Testis (tissue), 3 donors: Measurements from ENCODE around the gene PTPRN2. TPM values are rescaled to one million over a fixed set of nuclear protein-coding genes. Genes with fewer than 3 reads are reported as not detected.

ENCODE experiments used
- DNase-seq: peaks from one replicate; pipeline ENCODE4 v3.0.0-alpha.2; 2019
- H3K27ac ChIP-seq, 2 donors: fragments of 200-600 bp; sonication (generic); one replicate each; pipeline ENCODE4 v1.5.1; 2019
- H3K27me3 ChIP-seq: fragments of 200-600 bp; sonication (generic); one replicate; pipeline ENCODE4 v1.5.1; 2019
- H3K36me3 ChIP-seq: fragments of 200-600 bp; sonication (generic); one replicate; pipeline ENCODE4 v1.5.1; 2017; ENCODE audit warnings: low read depth; ENCODE audit errors: missing control alignments
- H3K4me1 ChIP-seq: fragments of 200-600 bp; sonication (generic); one replicate; pipeline ENCODE4 v1.5.1; 2019
- H3K4me3 ChIP-seq, 2 donors: fragments of 200-600 bp; sonication (generic); one replicate each; pipeline ENCODE4 v1.5.1; 2017 to 2019
- H3K9me3 ChIP-seq: fragments of 200-600 bp; sonication (generic); one replicate; pipeline ENCODE4 v1.5.1; 2017
- CTCF ChIP-seq, 3 experiments: fragments of 450-650 bp in 2 of 3; fragments of 200-600 bp in 1 of 3; sonication (generic) in 1 of 3; IDR thresholded peaks; one replicate each; pipeline ENCODE4 v1.5.1; 2016 to 2019; ENCODE audit warnings: antibody characterized with exemption in 3 of 3, mild to moderate bottlenecking in 2 of 3, moderate library complexity in 1 of 3
- POLR2A ChIP-seq: fragments of 450-650 bp; IDR thresholded peaks from one replicate; pipeline ENCODE4 v1.6.1; 2017; ENCODE audit warnings: antibody characterized with exemption, mild to moderate bottlenecking, moderate library complexity
- WGBS, 2 donors: methylation state at CpG; one replicate each; pipeline ENCODE4 v1.1.5; 2018; 5-methylcytosine and 5-hydroxymethylcytosine counted together
- intact Hi-C: fragments of 100-400 bp; cut with DNase I; formaldehyde crosslinking; loops from one replicate; pipeline ENCODE4 v1.15.1; 2023; ENCODE audit warnings: low total_unique reads
- polyA plus RNA-seq: library from polyadenylated mRNA; stranded (reverse); fragments of 350-450 nt; fragmentation: Illumina TruSeq; extraction: RNeasy Lipid Tissue Mini Kit (QIAGEN cat#74804); gene quantifications from one replicate; pipeline ENCODE4 v1.2.3, GENCODE V29; 2014; ENCODE audit warnings: low read depth, low replicate concordance; ENCODE audit not compliant: insufficient read depth
- total RNA-seq, 2 donors: library from RNA; depleted of rRNA; stranded (reverse); fragments of >200 nt; gene quantifications; one replicate each; pipeline ENCODE4 v1.2.3, GENCODE V29; 2016

PTPRN2 gene
- total and polyA plus RNA-seq, 3 donors from 2014 or later = 9.3 to 10.8 (median 9.8) TPM

- Histone ChIP-seq H3K27me3 (no peaks in the 10 kb centered on the region), H3K27ac (no peak overlapping the region), H3K36me3 (no peaks in the 10 kb centered on the region), H3K4me3 (no peak overlapping the region), H3K9me3 (no peaks in the 10 kb centered on the region), H3K4me1 (no peaks in the 10 kb centered on the region)
- TF ChIP-seq CTCF (IDR thresholded peaks at IDR 0.05) (no peak), POLR2A (no peak)
- DNase-seq = no peak
- intact Hi-C loops = no loop called here
- 79 to 84% methylated on average over 22 of the region's 22 CpGs for WGBS, 2 donors
These were observed 836.2 kb downstream of the PTPRN2 start for GRCh38 chr7:157751406-157751805.

DNA sequence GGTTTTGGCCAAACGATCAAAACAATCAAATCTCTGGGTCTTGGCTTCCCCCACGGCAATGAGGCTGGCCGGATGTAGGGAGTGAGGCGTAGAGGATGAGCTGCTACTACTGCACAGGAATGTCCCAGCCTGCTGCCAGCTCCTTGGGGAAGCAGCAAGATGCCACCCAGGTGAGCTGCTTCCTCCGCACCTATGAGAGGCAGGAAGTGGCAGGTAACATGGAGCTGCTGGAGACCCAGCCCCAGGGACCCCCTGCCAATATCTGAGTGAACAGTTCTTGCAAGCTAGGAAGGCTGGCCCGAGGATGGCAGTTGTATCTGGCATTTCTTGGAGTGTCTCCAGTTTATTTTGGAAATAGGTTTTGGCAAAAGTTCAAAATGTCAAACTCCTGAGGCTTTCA lies 837.3 kb downstream of the PTPRN2 start:
- intact Hi-C loops = no loop called here
- Histone ChIP-seq H3K36me3 (no peaks in the 10 kb centered on the region), H3K27ac (no peak overlapping the region), H3K4me3 (no peak overlapping the region), H3K4me1 (no peaks in the 10 kb centered on the region), H3K27me3 (no peaks in the 10 kb centered on the region), H3K9me3 (no peaks in the 10 kb centered on the region)
- DNase-seq = no peak
- 89 to 90% methylated on average over 6 of the region's 6 CpGs for whole genome bisulfite sequencing, 2 donors
- no peak for TF ChIP-seq POLR2A
- TF ChIP-seq CTCF (IDR thresholded peaks at IDR 0.05) = no peak

DNA sequence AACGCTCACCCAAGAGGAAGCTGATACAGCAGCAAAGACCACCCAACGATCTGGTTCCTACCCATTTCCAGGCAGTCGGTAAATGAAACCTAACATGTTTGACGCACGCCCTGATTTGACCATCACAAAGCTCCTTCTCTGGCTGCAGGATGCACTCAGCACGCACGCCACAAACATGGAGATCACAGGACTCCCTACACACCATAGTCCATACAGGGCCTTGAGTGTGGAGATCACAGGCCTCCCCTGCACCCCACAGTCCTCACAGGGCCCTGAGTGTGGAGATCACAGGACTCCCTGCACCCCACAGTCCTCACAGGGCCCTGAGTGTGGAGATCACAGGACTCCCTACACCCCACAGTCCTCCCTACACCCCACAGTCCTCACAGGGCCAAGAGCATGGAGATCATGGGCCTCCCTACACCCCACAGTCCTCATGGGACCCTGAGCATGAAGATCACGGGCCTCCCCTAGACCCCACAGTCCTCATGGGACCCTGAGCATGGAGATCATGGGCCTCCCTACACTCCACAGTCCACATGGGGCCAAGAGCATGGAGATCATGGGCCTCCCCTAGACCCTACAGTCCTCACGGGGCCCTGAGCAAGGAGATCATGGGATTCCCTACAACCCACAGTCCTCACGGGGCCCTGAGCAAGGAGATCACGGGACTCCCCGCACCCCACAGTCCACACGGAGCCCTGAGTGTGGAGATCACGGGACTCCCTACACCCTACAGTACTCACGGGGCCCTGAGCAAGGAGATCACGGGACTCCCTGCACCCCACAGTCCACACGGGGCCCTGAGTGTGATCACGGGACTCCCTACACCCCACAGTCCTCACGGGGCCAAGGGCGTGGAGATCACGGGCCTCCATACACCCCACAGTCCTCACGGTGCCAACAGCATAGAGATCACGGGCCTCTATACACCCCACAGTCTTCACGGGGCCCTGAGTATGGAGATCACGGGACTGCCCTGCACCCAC lies 841.6 kb downstream of the PTPRN2 start:
- intact Hi-C loops = no loop called here
- no peaks in the 10 kb centered on the region for H3K36me3 ChIP-seq
- no peaks in the 10 kb centered on the region for H3K27me3 ChIP-seq
- DNase-seq = no peak
- TF ChIP-seq CTCF (IDR thresholded peaks at IDR 0.05) (no peak), POLR2A (no peak)
- H3K27ac ChIP-seq = no peak overlapping the region
- H3K9me3 ChIP-seq = no peaks in the 10 kb centered on the region
- 94 to 95% methylated on average over 18 to 25 of the region's 25 CpGs for WGBS, 2 donors
- no peak overlapping the region for H3K4me3 ChIP-seq
- no peaks in the 10 kb centered on the region for H3K4me1 ChIP-seq

DNA sequence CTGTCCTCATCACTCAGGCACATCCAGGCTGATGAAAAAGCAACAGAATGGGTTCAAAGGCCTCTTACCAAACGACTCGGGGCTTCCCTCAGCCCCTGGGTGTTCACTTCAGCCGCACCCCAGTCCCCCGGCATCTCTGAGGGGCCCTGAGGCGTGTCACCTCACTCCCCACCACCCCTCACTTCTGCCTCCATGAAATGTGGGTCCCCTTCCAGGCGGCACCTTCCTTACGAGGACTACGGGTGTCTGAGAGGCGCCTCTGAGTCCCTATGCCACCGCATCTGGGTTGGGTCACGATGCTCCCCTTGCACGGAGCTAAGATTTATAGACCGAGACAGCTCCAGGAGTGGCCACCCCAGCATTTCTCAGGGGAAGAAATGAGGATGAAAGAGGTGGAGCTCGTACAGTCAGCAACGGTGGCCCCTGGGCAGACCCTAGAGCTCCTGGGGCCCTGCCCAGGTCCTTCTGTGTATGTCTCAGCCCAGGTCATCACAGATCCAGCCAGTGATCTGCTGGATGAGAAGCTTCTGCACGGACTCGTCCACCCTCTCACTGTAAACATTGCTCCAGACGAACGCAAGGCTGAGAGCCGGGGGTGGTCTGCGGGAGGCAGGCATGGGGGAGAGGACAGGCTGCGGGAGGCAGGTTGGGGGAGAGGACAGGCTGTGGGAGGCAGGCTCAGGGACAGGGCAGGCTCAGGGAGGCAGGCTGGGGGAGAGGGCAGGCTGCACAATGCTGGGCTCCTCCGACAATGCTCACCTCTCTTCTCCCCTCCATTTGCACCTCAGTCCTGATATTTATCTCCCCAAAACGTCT lies 842.6 kb downstream of the PTPRN2 start:
- TF ChIP-seq CTCF (IDR thresholded peaks at IDR 0.05) (no peak), POLR2A (no peak)
- intact Hi-C loops = no loop called here
- Histone ChIP-seq H3K27ac (no peak overlapping the region), H3K36me3 (no peaks in the 10 kb centered on the region), H3K9me3 (no peaks in the 10 kb centered on the region), H3K4me1 (no peaks in the 10 kb centered on the region), H3K27me3 (no peaks in the 10 kb centered on the region), H3K4me3 (no peak overlapping the region)
- WGBS, 2 donors = 74 to 87% methylated on average over 19 to 24 of the region's 24 CpGs
- DNase-seq = no peak
